Measurements from ENCODE around the gene SLC5A9.

DNA sequence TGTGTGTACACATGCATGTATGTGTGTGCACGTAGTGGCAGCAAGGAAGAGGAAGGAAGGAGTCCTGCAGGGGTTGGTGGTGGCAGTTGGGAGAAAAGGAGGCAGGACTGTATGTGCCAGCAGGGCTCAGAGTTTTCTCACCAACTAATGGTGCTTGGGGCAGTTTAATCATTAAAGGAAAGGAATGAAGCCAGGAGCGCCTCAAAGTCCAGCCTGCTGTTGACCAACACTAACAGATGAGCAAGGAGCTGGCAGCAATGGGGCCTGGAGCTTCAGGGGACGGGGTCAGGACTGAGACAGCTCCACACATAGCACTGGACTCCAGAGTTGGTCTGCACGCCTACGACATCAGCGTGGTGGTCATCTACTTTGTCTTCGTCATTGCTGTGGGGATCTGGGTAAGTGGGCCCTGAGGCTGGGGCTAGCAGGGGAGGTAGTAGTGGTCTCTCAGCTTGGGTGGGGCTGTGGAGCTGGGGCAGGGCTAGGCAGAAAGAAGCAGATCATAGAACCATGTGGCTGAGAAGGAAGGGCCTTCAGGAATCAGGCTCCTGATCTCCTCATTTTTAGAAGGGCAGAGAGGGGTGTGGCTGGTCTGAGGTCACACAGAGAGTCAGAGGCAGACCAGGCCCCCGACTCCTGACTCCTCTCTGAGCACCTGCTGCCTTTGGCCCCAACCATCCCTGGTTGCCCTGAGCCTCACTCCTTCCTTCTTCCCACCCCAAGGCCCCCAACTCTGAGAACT is at the start of gene SLC5A9:
- TF ChIP-seq EZH2phosphoT487 (IDR thresholded peaks at IDR 0.05; ENCODE audit: insufficient read depth, low read depth) (no peak), EZH2 (IDR thresholded peaks at IDR 0.05; ENCODE audit: insufficient read depth, poor library complexity, severe bottlenecking) (no peak)

Measured in GM23248 (cell line).